GM10248 (cell line): ENCODE measurements around the gene CYTL1.

Source experiments
- CTCF ChIA-PET: fragments of 300-600 bp; sonication (Branson Sonifier 250); formaldehyde crosslinking; extraction: SDS; loops from one replicate; lab custom pipeline; 2021; ENCODE audit warnings: antibody characterized with exemption; lab: Yijun Ruan, JAX
- POLR2A ChIA-PET: fragments of 350-650 bp; sonication (Branson Sonifier 250); formaldehyde crosslinking; extraction: SDS; loops from one replicate; lab custom pipeline; 2020; ENCODE audit warnings: antibody characterized with exemption; lab: Yijun Ruan, JAX
- DNase-seq: peaks from one replicate; pipeline ENCODE4 v3.0.0; 2012; ENCODE audit errors: extremely low spot score
- CTCF ChIP-seq: IDR thresholded peaks from 2 replicates; pipeline ENCODE4 v1.5.1; 2012; ENCODE audit warnings: mild to moderate bottlenecking, low read depth; ENCODE audit errors: extremely low read depth, missing control alignments, control extremely low read depth

CYTL1 gene

GRCh38 chr4:5052204-5052702 is 33.0 kb upstream of the CYTL1 start:
- POLR2A ChIA-PET, result no interaction called here
- DNase-seq, result no peak
- TF ChIP-seq CTCF, result no peak
- CTCF ChIA-PET, result interaction anchor here (0.9 kb wide), 1 partner anchor 37 kb away, joined by 3 read pairs; no protein-coding TSS in a partner anchor

GRCh38 chr4:5051278-5052203 is 32.3 kb upstream of the CYTL1 start, which contains the start of gene STK32B:
Gene STK32B, plus strand, starts transcription at chr4:5051480.
- POLR2A ChIA-PET, result no interaction called here

GRCh38 chr4:5050520-5051277 is 31.4 kb upstream of the CYTL1 start:
- POLR2A ChIA-PET, result no interaction called here
- DNase-seq, result peak; percentile 64
- CTCF ChIA-PET, result interaction anchor here (1.9 kb wide), 1 partner anchor 762 kb away, joined by 6 read pairs; no protein-coding TSS in a partner anchor
- peak; percentile 46 for TF ChIP-seq CTCF

More at GRCh38 chr4:5051278-5052203, 32.3 kb upstream of the CYTL1 start, which contains the start of gene STK32B:
- DNase-seq, result peak; percentile 33
- no peak for TF ChIP-seq CTCF
- CTCF ChIA-PET, result interaction anchor here (0.9 to 1.9 kb wide), 2 partner anchors 36 to 761 kb away, joined by 3 to 6 read pairs; no protein-coding TSS in a partner anchor

- ChIA-PET POLR2A (no interaction called here), CTCF (interaction anchor here (1.0 kb wide), 1 partner anchor 765 kb away, joined by 4 read pairs; no protein-coding TSS in a partner anchor)
- DNase-seq, result no peak
- no peak for TF ChIP-seq CTCF
These were observed 29.5 kb upstream of the CYTL1 start for GRCh38 chr4:5048721-5049120.

- POLR2A ChIA-PET, result no interaction called here
- CTCF ChIA-PET, result no interaction called here
- no peak for DNase-seq
- TF ChIP-seq CTCF, result no peak
These were observed 25.8 kb upstream of the CYTL1 start for GRCh38 chr4:5045097-5045496.

- CTCF ChIA-PET, result no interaction called here
- POLR2A ChIA-PET, result no interaction called here
- no peak for TF ChIP-seq CTCF
These were observed 25.1 kb upstream of the CYTL1 start for GRCh38 chr4:5044341-5044740.

More at GRCh38 chr4:5044341-5044740, 25.1 kb upstream of the CYTL1 start:
- DNase-seq, result no peak
